KG1 (cell line): ENCODE results near the gene EDN1.
"Not testable (repeated sequence)": the region's sequence is repeated elsewhere in the genome, so short reads cannot be mapped to it uniquely, and the experiment has no call there.

Experiments
- DNase-seq: peaks from one replicate; lab custom pipeline; 2025; lab: John Stamatoyannopoulos, UW

Gene EDN1

GRCh38 chr6:12325872-12326271 lies 35.7 kb downstream of the EDN1 start:
- DNase-seq, result no peak

GRCh38 chr6:12327391-12327790 lies 37.2 kb downstream of the EDN1 start:
- no peak for DNase-seq

- DNase-seq, result no peak
Measured at GRCh38 chr6:12327988-12328387, 37.8 kb downstream of the EDN1 start.

GRCh38 chr6:12328701-12329100 lies 38.5 kb downstream of the EDN1 start:
- no peak for DNase-seq

- DNase-seq, result no peak
Measured at GRCh38 chr6:12331474-12331873, 41.3 kb downstream of the EDN1 start.

- no peak for DNase-seq
Measured at GRCh38 chr6:12331951-12332749, 42.0 kb downstream of the EDN1 start.

GRCh38 chr6:12332750-12333079 lies 42.6 kb downstream of the EDN1 start:
- not testable (repeated sequence) for DNase-seq

- DNase-seq, result no peak
Measured at GRCh38 chr6:12333128-12333527, 43.0 kb downstream of the EDN1 start.

- no peak for DNase-seq
Measured at GRCh38 chr6:12334526-12335130, 44.5 kb downstream of the EDN1 start.

GRCh38 chr6:12335131-12335527 lies 45.0 kb downstream of the EDN1 start:
- no peak for DNase-seq

- DNase-seq, result no peak
Measured at GRCh38 chr6:12335717-12336116, 45.6 kb downstream of the EDN1 start.

GRCh38 chr6:12336121-12336971 lies 46.2 kb downstream of the EDN1 start:
- DNase-seq, result no peak

- DNase-seq, result no peak
Measured at GRCh38 chr6:12339022-12339421, 48.9 kb downstream of the EDN1 start.

- DNase-seq, result no peak
Measured at GRCh38 chr6:12339808-12340487, 49.8 kb downstream of the EDN1 start.

GRCh38 chr6:12340488-12340818 lies 50.3 kb downstream of the EDN1 start:
- no peak for DNase-seq

- DNase-seq, result no peak
Measured at GRCh38 chr6:12342664-12343063, 52.5 kb downstream of the EDN1 start.

GRCh38 chr6:12343122-12343439 lies 52.9 kb downstream of the EDN1 start:
- no peak for DNase-seq

- DNase-seq, result no peak
Measured at GRCh38 chr6:12343440-12344162, 53.4 kb downstream of the EDN1 start.

GRCh38 chr6:12344296-12344695 lies 54.1 kb downstream of the EDN1 start:
- DNase-seq, result no peak

- DNase-seq, result no peak
Measured at GRCh38 chr6:12344961-12345693, 55.0 kb downstream of the EDN1 start.

- no peak for DNase-seq
Measured at GRCh38 chr6:12345694-12346058, 55.5 kb downstream of the EDN1 start.
